ENCODE data around the gene CFAP20DC. TPM values are rescaled to one million over a fixed set of nuclear protein-coding genes. Genes with fewer than 3 reads are reported as not detected.

The CFAP20DC gene
- total RNA-seq, 1 donor from 2014 or later = 0.57 TPM

GRCh38 chr3:58692484-58692883 is 357.3 kb downstream of the CFAP20DC start:
- Histone ChIP-seq H4K20me1 (ENCODE audit: insufficient read depth, low read length) (no peaks in the 10 kb centered on the region), H3K4me1 (ENCODE audit: insufficient read depth, low read length) (no peaks in the 10 kb centered on the region), H3K36me3 (ENCODE audit: insufficient read depth, low read length) (no peaks in the 10 kb centered on the region), H3K4me2 (ENCODE audit: low read length) (no peak overlapping the region), H3K4me3 (ENCODE audit: insufficient read depth, low read depth, low read length) (no peak overlapping the region), H3K9me3 (ENCODE audit: insufficient read depth, low read depth, low read length) (peaks cover 3% of the 10 kb centered on the region), H3K9ac (ENCODE audit: low read length) (no peak overlapping the region), H3K79me2 (ENCODE audit: insufficient read depth, low read length) (no peaks in the 10 kb centered on the region), H2AFZ (ENCODE audit: low read depth, low read length) (no peak overlapping the region), H3K27me3 (ENCODE audit: insufficient read depth, low read length) (no peaks in the 10 kb centered on the region), H3K27ac (ENCODE audit: low read depth, low read length) (no peak overlapping the region)
- Mint-ChIP-seq H3K9me3 (ENCODE audit: unreplicated experiment) (peaks cover 26% of the 10 kb centered on the region), H3K36me3 (ENCODE audit: low read depth, unreplicated experiment) (no peaks in the 10 kb centered on the region), H3K4me1 (ENCODE audit: low read depth, unreplicated experiment) (no peaks in the 10 kb centered on the region), H3K27ac (ENCODE audit: unreplicated experiment) (no peak overlapping the region), H3K4me3 (ENCODE audit: unreplicated experiment) (no peak overlapping the region), H3K27me3 (ENCODE audit: low read depth, unreplicated experiment) (peaks cover 16% of the 10 kb centered on the region)
- no peak for DNase-seq (ENCODE audit: low read depth)
- no peak for FAIRE-seq
- TF ChIP-seq CTCF (IDR thresholded peaks at IDR 0.05; ENCODE audit: insufficient read depth, low read depth, low read length) (no peak), EZH2 (IDR thresholded peaks at IDR 0.05; ENCODE audit: insufficient read depth, low read length) (no peak)
